Measurements from ENCODE around the gene BUD23. TPM values are rescaled to one million over a fixed set of nuclear protein-coding genes. Genes with fewer than 3 reads are reported as not detected.

The BUD23 gene
- total RNA-seq, 1 experiment from 2014 or later, result 73.5 TPM

- H3K9me3 Mint-ChIP-seq (ENCODE audit: low read depth, unreplicated experiment), result no peaks in the 10 kb centered on the region
- no peak overlapping the region for H3K4me3 Mint-ChIP-seq (ENCODE audit: low read depth, unreplicated experiment)
- no TSS peak for BruUV-seq (replicated peaks)
- no peaks in the 10 kb centered on the region for H3K27me3 Mint-ChIP-seq (ENCODE audit: unreplicated experiment)
- no peaks in the 10 kb centered on the region for H3K4me1 Mint-ChIP-seq (ENCODE audit: low read depth, unreplicated experiment)
- CTCF ChIA-PET, result interaction anchor here (0.8 kb wide), 1 partner anchor 117 kb away, joined by 4 read pairs; no protein-coding TSS in a partner anchor
- intact Hi-C loops (cut with micrococcal nuclease; ENCODE audit: unreplicated experiment), result loop anchor here (2.0 kb wide), 1 partner anchor 117 kb away; no protein-coding TSS in a partner anchor
- H3K27ac Mint-ChIP-seq (ENCODE audit: unreplicated experiment), result no peak overlapping the region
- H3K36me3 Mint-ChIP-seq (ENCODE audit: insufficient read depth, unreplicated experiment), result peaks cover 11% of the 10 kb centered on the region
- no peak for DNase-seq
- no peak for TF ChIP-seq CTCF (IDR thresholded peaks at IDR 0.05; ENCODE audit: unreplicated experiment)
Measured at GRCh38 chr7:73723813-73724212, 40.4 kb downstream of the BUD23 start.

GRCh38 chr7:73726083-73726466, 42.7 kb downstream of the BUD23 start:
- Mint-ChIP-seq H3K27me3 (ENCODE audit: unreplicated experiment) (no peaks in the 10 kb centered on the region), H3K4me1 (ENCODE audit: low read depth, unreplicated experiment) (no peaks in the 10 kb centered on the region)
- intact Hi-C loops (cut with micrococcal nuclease; ENCODE audit: unreplicated experiment), result no loop called here

GRCh38 chr7:73727952-73728351, 44.6 kb downstream of the BUD23 start:
- BruUV-seq (replicated peaks), result no TSS peak
- TF ChIP-seq CTCF (IDR thresholded peaks at IDR 0.05; ENCODE audit: unreplicated experiment), result no peak
- Mint-ChIP-seq H3K9me3 (ENCODE audit: low read depth, unreplicated experiment) (no peaks in the 10 kb centered on the region), H3K27me3 (ENCODE audit: unreplicated experiment) (no peaks in the 10 kb centered on the region), H3K36me3 (ENCODE audit: insufficient read depth, unreplicated experiment) (peaks cover 4% of the 10 kb centered on the region), H3K4me1 (ENCODE audit: low read depth, unreplicated experiment) (no peaks in the 10 kb centered on the region), H3K4me3 (ENCODE audit: low read depth, unreplicated experiment) (no peak overlapping the region), H3K27ac (ENCODE audit: unreplicated experiment) (no peak overlapping the region)
- DNase-seq, result no peak
- intact Hi-C loops (cut with micrococcal nuclease; ENCODE audit: unreplicated experiment), result no loop called here
- CTCF ChIA-PET, result no interaction called here

More at GRCh38 chr7:73726083-73726466, 42.7 kb downstream of the BUD23 start:
- Mint-ChIP-seq H3K36me3 (ENCODE audit: insufficient read depth, unreplicated experiment) (no peaks in the 10 kb centered on the region), H3K4me3 (ENCODE audit: low read depth, unreplicated experiment) (no peak overlapping the region), H3K27ac (ENCODE audit: unreplicated experiment) (no peak overlapping the region), H3K9me3 (ENCODE audit: low read depth, unreplicated experiment) (no peaks in the 10 kb centered on the region)
- DNase-seq, result no peak
- CTCF ChIA-PET, result interaction anchor here (1.0 kb wide), 2 partner anchors 119 to 171 kb away, joined by 3 to 11 read pairs; no protein-coding TSS in a partner anchor
- BruUV-seq (replicated peaks), result no TSS peak
- no peak for TF ChIP-seq CTCF (IDR thresholded peaks at IDR 0.05; ENCODE audit: unreplicated experiment)

- Mint-ChIP-seq H3K4me3 (ENCODE audit: low read depth, unreplicated experiment) (no peak overlapping the region), H3K27ac (ENCODE audit: unreplicated experiment) (no peak overlapping the region), H3K9me3 (ENCODE audit: low read depth, unreplicated experiment) (no peaks in the 10 kb centered on the region), H3K4me1 (ENCODE audit: low read depth, unreplicated experiment) (no peaks in the 10 kb centered on the region), H3K27me3 (ENCODE audit: unreplicated experiment) (no peaks in the 10 kb centered on the region), H3K36me3 (ENCODE audit: insufficient read depth, unreplicated experiment) (peaks cover 5% of the 10 kb centered on the region)
- BruUV-seq (replicated peaks), result no TSS peak
- TF ChIP-seq CTCF (IDR thresholded peaks at IDR 0.05; ENCODE audit: unreplicated experiment), result no peak
- intact Hi-C loops (cut with micrococcal nuclease; ENCODE audit: unreplicated experiment), result no loop called here
- DNase-seq, result no peak
- CTCF ChIA-PET, result interaction anchor here (0.7 kb wide), 1 partner anchor 129 kb away, joined by 5 read pairs; no protein-coding TSS in a partner anchor
Measured at GRCh38 chr7:73728551-73728950, 45.2 kb downstream of the BUD23 start.
